ENCODE data around the gene CYS1. TPM values are rescaled to one million over a fixed set of nuclear protein-coding genes. Genes with fewer than 3 reads are reported as not detected.

The CYS1 gene
- total RNA-seq, 1 experiment from 2014 or later = 3.7 TPM

- ChIA-PET POLR2A (no interaction called here), RAD21 (ENCODE audit: low non-redundant PET in 1 of 2, low total read pairs in 2 of 2, uncharacterized antibody in 2 of 2, unreplicated experiment in 2 of 2) (no interaction called here), CTCF (no interaction called here)
- TF ChIP-seq EZH2phosphoT487 (IDR thresholded peaks at IDR 0.05; ENCODE audit: borderline replicate concordance) (no peak), POLR2AphosphoS5 (IDR thresholded peaks at IDR 0.05; ENCODE audit: low read depth, low read length) (no peak), ZBTB33 (IDR thresholded peaks at IDR 0.05; ENCODE audit: extremely low read depth, insufficient replicate concordance, low read length) (no peak), POLR2A (IDR thresholded peaks at IDR 0.05; ENCODE audit: borderline replicate concordance, extremely low read depth, insufficient read depth, insufficient read length) (no peak), TCF7L2 (IDR thresholded peaks at IDR 0.05; ENCODE audit: borderline replicate concordance, extremely low read depth, insufficient read depth, insufficient read length) (no peak), RAD21 (IDR thresholded peaks at IDR 0.05; ENCODE audit: low read depth) (no peak), YY1 (IDR thresholded peaks at IDR 0.05; ENCODE audit: extremely low read depth, insufficient replicate concordance, low read depth, low read length) (no peak), JUND (IDR thresholded peaks at IDR 0.05) (no peak), ZNF274 (IDR thresholded peaks at IDR 0.05; ENCODE audit: low read depth, low read length) (no peak), SIN3A (IDR thresholded peaks at IDR 0.05; ENCODE audit: low read depth) (no peak), EZH2 (IDR thresholded peaks at IDR 0.05) (no peak), ELF1 (IDR thresholded peaks at IDR 0.05; ENCODE audit: borderline replicate concordance, low read depth) (no peak), CBX3 (IDR thresholded peaks at IDR 0.05; ENCODE audit: low read depth) (no peak), SP1 (IDR thresholded peaks at IDR 0.05; ENCODE audit: low read depth) (no peak), CEBPB (IDR thresholded peaks at IDR 0.05; ENCODE audit: low read depth) (no peak)
- TF ChIP-seq, protein P1, sequence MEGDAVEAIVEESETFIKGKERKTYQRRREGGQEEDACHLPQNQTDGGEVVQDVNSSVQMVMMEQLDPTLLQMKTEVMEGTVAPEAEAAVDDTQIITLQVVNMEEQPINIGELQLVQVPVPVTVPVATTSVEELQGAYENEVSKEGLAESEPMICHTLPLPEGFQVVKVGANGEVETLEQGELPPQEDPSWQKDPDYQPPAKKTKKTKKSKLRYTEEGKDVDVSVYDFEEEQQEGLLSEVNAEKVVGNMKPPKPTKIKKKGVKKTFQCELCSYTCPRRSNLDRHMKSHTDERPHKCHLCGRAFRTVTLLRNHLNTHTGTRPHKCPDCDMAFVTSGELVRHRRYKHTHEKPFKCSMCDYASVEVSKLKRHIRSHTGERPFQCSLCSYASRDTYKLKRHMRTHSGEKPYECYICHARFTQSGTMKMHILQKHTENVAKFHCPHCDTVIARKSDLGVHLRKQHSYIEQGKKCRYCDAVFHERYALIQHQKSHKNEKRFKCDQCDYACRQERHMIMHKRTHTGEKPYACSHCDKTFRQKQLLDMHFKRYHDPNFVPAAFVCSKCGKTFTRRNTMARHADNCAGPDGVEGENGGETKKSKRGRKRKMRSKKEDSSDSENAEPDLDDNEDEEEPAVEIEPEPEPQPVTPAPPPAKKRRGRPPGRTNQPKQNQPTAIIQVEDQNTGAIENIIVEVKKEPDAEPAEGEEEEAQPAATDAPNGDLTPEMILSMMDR (IDR thresholded peaks at IDR 0.05 in 2 of 3, conservative IDR thresholded peaks at IDR 0.05 in 1 of 3; ENCODE audit: borderline replicate concordance in 1 of 3, insufficient read depth in 1 of 3, low read depth in 2 of 3, low read length in 2 of 3) = no peak
- TF ChIP-seq, protein P2, sequence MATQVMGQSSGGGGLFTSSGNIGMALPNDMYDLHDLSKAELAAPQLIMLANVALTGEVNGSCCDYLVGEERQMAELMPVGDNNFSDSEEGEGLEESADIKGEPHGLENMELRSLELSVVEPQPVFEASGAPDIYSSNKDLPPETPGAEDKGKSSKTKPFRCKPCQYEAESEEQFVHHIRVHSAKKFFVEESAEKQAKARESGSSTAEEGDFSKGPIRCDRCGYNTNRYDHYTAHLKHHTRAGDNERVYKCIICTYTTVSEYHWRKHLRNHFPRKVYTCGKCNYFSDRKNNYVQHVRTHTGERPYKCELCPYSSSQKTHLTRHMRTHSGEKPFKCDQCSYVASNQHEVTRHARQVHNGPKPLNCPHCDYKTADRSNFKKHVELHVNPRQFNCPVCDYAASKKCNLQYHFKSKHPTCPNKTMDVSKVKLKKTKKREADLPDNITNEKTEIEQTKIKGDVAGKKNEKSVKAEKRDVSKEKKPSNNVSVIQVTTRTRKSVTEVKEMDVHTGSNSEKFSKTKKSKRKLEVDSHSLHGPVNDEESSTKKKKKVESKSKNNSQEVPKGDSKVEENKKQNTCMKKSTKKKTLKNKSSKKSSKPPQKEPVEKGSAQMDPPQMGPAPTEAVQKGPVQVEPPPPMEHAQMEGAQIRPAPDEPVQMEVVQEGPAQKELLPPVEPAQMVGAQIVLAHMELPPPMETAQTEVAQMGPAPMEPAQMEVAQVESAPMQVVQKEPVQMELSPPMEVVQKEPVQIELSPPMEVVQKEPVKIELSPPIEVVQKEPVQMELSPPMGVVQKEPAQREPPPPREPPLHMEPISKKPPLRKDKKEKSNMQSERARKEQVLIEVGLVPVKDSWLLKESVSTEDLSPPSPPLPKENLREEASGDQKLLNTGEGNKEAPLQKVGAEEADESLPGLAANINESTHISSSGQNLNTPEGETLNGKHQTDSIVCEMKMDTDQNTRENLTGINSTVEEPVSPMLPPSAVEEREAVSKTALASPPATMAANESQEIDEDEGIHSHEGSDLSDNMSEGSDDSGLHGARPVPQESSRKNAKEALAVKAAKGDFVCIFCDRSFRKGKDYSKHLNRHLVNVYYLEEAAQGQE (IDR thresholded peaks at IDR 0.05; ENCODE audit: low read depth) = no peak
- Histone ChIP-seq H3K9me3 (ENCODE audit: control insufficient read depth in 1 of 2, insufficient read depth in 1 of 2, low read depth in 1 of 2, low read length in 2 of 2) (peaks cover 0 to 6% of the 10 kb centered on the region in 2 experiments; a peak in 1 of 4 replicates), H3K9me2 (ENCODE audit: insufficient read depth) (no peaks in the 10 kb centered on the region), H3K4me3 (replicated peaks in 1 of 2; ENCODE audit: low read depth in 1 of 2, low read length in 2 of 2) (no peak overlapping the region), H3K27me3 (ENCODE audit: insufficient read depth, low read length) (no peaks in the 10 kb centered on the region), H3K27ac (ENCODE audit: low read depth, low read length) (no peak overlapping the region), H3K36me3 (ENCODE audit: control insufficient read depth in 1 of 2, insufficient read depth in 2 of 2, low read length in 2 of 2) (no peaks in the 10 kb centered on the region), H3K79me2 (ENCODE audit: insufficient read depth, low read length) (no peaks in the 10 kb centered on the region), H3K4me1 (ENCODE audit: control insufficient read depth in 1 of 2, insufficient read depth in 2 of 2, low read length in 2 of 2) (peaks cover 7 to 29% of the 10 kb centered on the region in 2 experiments), H4K20me1 (ENCODE audit: insufficient read depth) (no peaks in the 10 kb centered on the region), H3K4me2 (ENCODE audit: low read length) (no peak overlapping the region), H2AFZ (ENCODE audit: low read depth, low read length, poor library complexity, severe bottlenecking) (no peak overlapping the region), H3K9ac (ENCODE audit: low read length) (no peak overlapping the region)
- BruUV-seq (replicated peaks) = no TSS peak
- intact Hi-C loops (cut with micrococcal nuclease) = no loop called here
- ATAC-seq (no peak), DNase-seq (ENCODE audit: low read depth, low spot score) (no peak)
Observed at GRCh38 chr2:10017313-10017941, 62.8 kb downstream of the CYS1 start.
